Measurements from ENCODE around the gene BEND6. TPM values are rescaled to one million over a fixed set of nuclear protein-coding genes. Genes with fewer than 3 reads are reported as not detected.

BEND6 gene
- 1 to 10 TPM in 1 of 4 donors, under 1 TPM in 3; 0.21 to 1.1 (median 0.27) TPM for total RNA-seq
- under 1 TPM; 0.14 to 0.60 (median 0.35) TPM for polyA plus RNA-seq
- long read RNA-seq, donor 1 = 0 reads
- long read RNA-seq, donor 2 = 0 reads

- peak; percentile 62 to 69 for DNase-seq
- no peaks in the 10 kb centered on the region for H3K9me3 ChIP-seq
- H3K4me3 ChIP-seq = peak within 1 kb of the TSS; percentile 72
- WGBS, 3 donors = 0 to 1% (median 1%) methylated on average over 44 to 107 of the region's 107 CpGs
- ATAC-seq = peak; percentile 75 to 80 (median 76)
- intact Hi-C loops (cut with DNase I) = loop anchor here in 1 of 2 donors (2.0 to 5.0 kb wide), 3 partner anchors 52 to 362 kb away; partner anchors contain the start of gene PRIM2
- H3K27ac ChIP-seq = peak within 1 kb of the TSS; percentile 32
- H3K27me3 ChIP-seq (ENCODE audit: insufficient read depth in 3 of 3, low read length in 2 of 3) = no peaks in the 10 kb centered on the region
- H3K36me3 ChIP-seq (ENCODE audit: insufficient read depth in 1 of 2, low read depth in 1 of 2) = no peaks in the 10 kb centered on the region
- no peak for TF ChIP-seq CTCF (IDR thresholded peaks at IDR 0.05)
- H3K4me1 ChIP-seq = peaks cover 7% of the 10 kb centered on the region
Measured at GRCh38 chr6:56954403-56955170, at the start of gene BEND6. Gene BEND6, plus strand, starts transcription at chr6:56955107. Its CDS starts 26,704 bp downstream, at chr6:56981811.

- no peak for ATAC-seq
- intact Hi-C loops (cut with DNase I) = loop anchor here in 1 of 2 donors (10.0 kb wide), 1 partner anchor 269 kb away; the partner anchor contains the start of gene BAG2
Measured at GRCh38 chr6:56905378-56905777, 49.5 kb upstream of the BEND6 start.

GRCh38 chr6:56906752-56907151 is 48.2 kb upstream of the BEND6 start:
- Histone ChIP-seq H3K36me3 (ENCODE audit: insufficient read depth in 1 of 2, low read depth in 1 of 2) (no peaks in the 10 kb centered on the region), H3K27ac (no peak overlapping the region), H3K4me1 (no peaks in the 10 kb centered on the region), H3K9me3 (no peaks in the 10 kb centered on the region), H3K4me3 (no peak overlapping the region), H3K27me3 (ENCODE audit: insufficient read depth in 3 of 3, low read length in 2 of 3) (no peaks in the 10 kb centered on the region)
- 82 to 94% (median 91%) methylated on average over 3 of the region's 3 CpGs for WGBS, 3 donors
- no peak for ATAC-seq
- intact Hi-C loops (cut with DNase I) = loop anchor here in 1 of 2 donors (10.0 kb wide), 1 partner anchor 268 kb away; the partner anchor contains the start of gene BAG2
- no peak for TF ChIP-seq CTCF (IDR thresholded peaks at IDR 0.05)
- DNase-seq = no peak

More at GRCh38 chr6:56905378-56905777, 49.5 kb upstream of the BEND6 start:
- H3K27me3 ChIP-seq (ENCODE audit: insufficient read depth in 3 of 3, low read length in 2 of 3) = no peaks in the 10 kb centered on the region
- no peaks in the 10 kb centered on the region for H3K4me1 ChIP-seq
- 96 to 98% (median 97%) methylated on average over 3 of the region's 3 CpGs for WGBS, 3 donors
- no peak for DNase-seq
- H3K27ac ChIP-seq = no peak overlapping the region
- no peak overlapping the region for H3K4me3 ChIP-seq
- H3K36me3 ChIP-seq (ENCODE audit: insufficient read depth in 1 of 2, low read depth in 1 of 2) = no peaks in the 10 kb centered on the region
- no peak for TF ChIP-seq CTCF (IDR thresholded peaks at IDR 0.05)
- no peaks in the 10 kb centered on the region for H3K9me3 ChIP-seq

- ATAC-seq = no peak
- intact Hi-C loops (cut with DNase I) = loop anchor here in 1 of 2 donors (10.0 kb wide), 1 partner anchor 265 kb away; the partner anchor contains the start of gene BAG2
- Histone ChIP-seq H3K4me1 (no peaks in the 10 kb centered on the region), H3K9me3 (no peaks in the 10 kb centered on the region), H3K4me3 (no peak overlapping the region), H3K27me3 (ENCODE audit: insufficient read depth in 3 of 3, low read length in 2 of 3) (no peaks in the 10 kb centered on the region), H3K27ac (no peak overlapping the region), H3K36me3 (ENCODE audit: insufficient read depth in 1 of 2, low read depth in 1 of 2) (no peaks in the 10 kb centered on the region)
- no peak for DNase-seq
- TF ChIP-seq CTCF (IDR thresholded peaks at IDR 0.05) = no peak
- 67 to 73% (median 70%) methylated on average over 4 of the region's 4 CpGs for WGBS, 3 donors
Measured at GRCh38 chr6:56909115-56909907, 45.6 kb upstream of the BEND6 start.

Data from psoas muscle (tissue), 8 donors.